HepG2 (cell line): Measurements from ENCODE around the gene ADAP2. TPM values are rescaled to one million over a fixed set of nuclear protein-coding genes. Genes with fewer than 3 reads are reported as not detected.

Source experiments
- CHCHD3 ChIP-seq: sonication (generic); formaldehyde crosslinking; IDR thresholded peaks from 2 replicates; pipeline ENCODE4 v1.8.0; 2022; ENCODE audit warnings: mild to moderate bottlenecking, missing genetic modification reagents, moderate library complexity
- HDAC6 ChIP-seq: fragments of 200-600 bp; sonication (generic); IDR thresholded peaks from 2 replicates; pipeline ENCODE4 v1.7.0; 2017; ENCODE audit warnings: mild to moderate bottlenecking, antibody characterized with exemption, low read length, low read depth
- HMGA1 ChIP-seq: sonication (generic); formaldehyde crosslinking; conservative IDR thresholded peaks from 2 replicates; pipeline ENCODE4 v1.4.0; 2020; ENCODE audit warnings: missing genetic modification reagents
- KDM5B ChIP-seq: sonication (generic); formaldehyde crosslinking; IDR thresholded peaks from 2 replicates; pipeline ENCODE4 v1.4.0; 2020; ENCODE audit warnings: missing genetic modification reagents, mild to moderate bottlenecking, borderline replicate concordance
- MXD3 ChIP-seq: IDR thresholded peaks from 2 replicates; pipeline ENCODE4 v1.6.1; 2016; ENCODE audit warnings: mild to moderate bottlenecking, missing biosample characterization, missing genetic modification reagents
- PBX2 ChIP-seq: IDR thresholded peaks from 2 replicates; pipeline ENCODE4 v1.6.1; 2016; ENCODE audit warnings: control low read depth
- TCF7L2 ChIP-seq: IDR thresholded peaks from 2 replicates; pipeline ENCODE4 v1.6.1; 2011; ENCODE audit warnings: mild to moderate bottlenecking, low read depth, low read length, moderate library complexity
- YY1 ChIP-seq: IDR thresholded peaks from 2 replicates; pipeline ENCODE4 v1.6.1; 2011; ENCODE audit warnings: low read length, low read depth, moderate library complexity, mild to moderate bottlenecking; ENCODE audit not compliant: insufficient read depth, insufficient replicate concordance
- ZFP1 ChIP-seq: IDR thresholded peaks from 2 replicates; pipeline ENCODE4 v1.6.1; 2016
- ZFP36 ChIP-seq: fragments of 150-350 bp; IDR thresholded peaks from 2 replicates; pipeline ENCODE4 v1.6.1; 2018; ENCODE audit warnings: borderline replicate concordance, low read length, low read depth; ENCODE audit not compliant: partially characterized antibody
- ZNF335 ChIP-seq: sonication (generic); formaldehyde crosslinking; IDR thresholded peaks from 2 replicates; pipeline ENCODE4 v1.4.0; 2020; ENCODE audit warnings: missing genetic modification reagents
- ZNF607 ChIP-seq: sonication (generic); formaldehyde crosslinking; IDR thresholded peaks from 2 replicates; pipeline ENCODE4 v1.5.1; 2020; ENCODE audit warnings: missing genetic modification reagents, mild to moderate bottlenecking, borderline replicate concordance
- polyA plus RNA-seq, 8 experiments: library from polyadenylated mRNA; depleted of rRNA in 3 of 8; stranded (reverse) in 7 of 8; unstranded in 1 of 8; fragments of >200 nt; fragmentation: Illumina TruSeq in 4 of 8; extraction: Trizol in 4 of 8; gene quantifications; 2 replicates each; pipeline versions ENCODE4 v1.2.1 to v1.2.3, GENCODE V29; 2011 to 2016; ENCODE audit warnings: low read depth in 4 of 8, missing spikeins in 1 of 8, mixed read lengths in 1 of 8; ENCODE audit not compliant: insufficient read depth in 1 of 8
- total RNA-seq, 5 experiments: library from RNA; depleted of rRNA; stranded (reverse); fragments of >200 nt; fragmentation: Illumina TruSeq; extraction: Trizol; gene quantifications; 2 replicates each; pipeline ENCODE4 v1.2.3, GENCODE V29; 2016; ENCODE audit warnings: low read depth in 1 of 5

Gene ADAP2
- total and polyA plus RNA-seq, 2 of the 13 experiments (the other 11 are each of a cell fraction or from before 2014, with no cell fraction given): 0.51 to 0.70 TPM

GRCh38 chr17:30906101-30906911 is 15.4 kb upstream of the ADAP2 start, which contains the start of gene TEFM (continued):
- TF ChIP-seq KDM5B (CRISPR knock-in tag) (peak; percentile 97), YY1 (peak; percentile 90), TCF7L2 (no peak), ZFP36 (peak; percentile 41), HDAC6 (no peak), ZFP1 (CRISPR knock-in tag) (peak; percentile 94), HMGA1 (CRISPR knock-in tag) (no peak), ZNF335 (CRISPR knock-in tag) (no peak), CHCHD3 (no peak), MXD3 (CRISPR knock-in tag) (peak; percentile 90; the same call in 1 of the 2 replicates), PBX2 (no peak), ZNF607 (CRISPR knock-in tag) (no peak)
